ENCODE data around the gene CSF3R. TPM values are rescaled to one million over a fixed set of nuclear protein-coding genes. Genes with fewer than 3 reads are reported as not detected.
"Not testable (repeated sequence)": the region's sequence is repeated elsewhere in the genome, so short reads cannot be mapped to it uniquely, and the experiment has no call there.

CSF3R gene
- total RNA-seq, 1 donor from 2014 or later = 0.54 TPM

- intact Hi-C loops (cut with micrococcal nuclease) = no loop called here
- no peaks in the 10 kb centered on the region for H3K36me3 Mint-ChIP-seq (ENCODE audit: low read depth)
- no peak overlapping the region for H3K27ac Mint-ChIP-seq
- no peak overlapping the region for H3K4me3 Mint-ChIP-seq
- H3K9me3 Mint-ChIP-seq = no peaks in the 10 kb centered on the region
- H3K4me1 Mint-ChIP-seq (ENCODE audit: low read depth) = peaks cover 8% of the 10 kb centered on the region
- H3K27me3 Mint-ChIP-seq (ENCODE audit: insufficient read depth) = peaks cover 9% of the 10 kb centered on the region
- no peak for DNase-seq (ENCODE audit: low spot score)
Observed at GRCh38 chr1:36486439-36487335, 4.0 kb upstream of the CSF3R start.

GRCh38 chr1:36486093-36486438, 3.4 kb upstream of the CSF3R start:
- DNase-seq (ENCODE audit: low spot score) = no peak
- peaks cover 9% of the 10 kb centered on the region for H3K27me3 Mint-ChIP-seq (ENCODE audit: insufficient read depth)
- H3K27ac Mint-ChIP-seq = no peak overlapping the region
- H3K9me3 Mint-ChIP-seq = no peaks in the 10 kb centered on the region
- no peak overlapping the region for H3K4me3 Mint-ChIP-seq
- H3K4me1 Mint-ChIP-seq (ENCODE audit: low read depth) = peaks cover 10% of the 10 kb centered on the region
- intact Hi-C loops (cut with micrococcal nuclease) = no loop called here
- no peaks in the 10 kb centered on the region for H3K36me3 Mint-ChIP-seq (ENCODE audit: low read depth)

GRCh38 chr1:36484099-36484498, 1.4 kb upstream of the CSF3R start:
- DNase-seq (ENCODE audit: low spot score) = no peak
- Mint-ChIP-seq H3K27me3 (ENCODE audit: insufficient read depth) (peaks cover 7% of the 10 kb centered on the region), H3K4me3 (no peak overlapping the region), H3K27ac (no peak overlapping the region), H3K36me3 (ENCODE audit: low read depth) (no peaks in the 10 kb centered on the region), H3K4me1 (ENCODE audit: low read depth) (peaks cover 21% of the 10 kb centered on the region), H3K9me3 (no peaks in the 10 kb centered on the region)
- intact Hi-C loops (cut with micrococcal nuclease) = no loop called here

GRCh38 chr1:36481771-36482723, 666 bp downstream of the CSF3R start:
- H3K4me3 Mint-ChIP-seq = peak overlapping the region; percentile 65

GRCh38 chr1:36481091-36481490, 1.6 kb downstream of the CSF3R start:
- Mint-ChIP-seq H3K36me3 (ENCODE audit: low read depth) (no peaks in the 10 kb centered on the region), H3K4me3 (no peak overlapping the region), H3K9me3 (no peaks in the 10 kb centered on the region), H3K27ac (no peak overlapping the region), H3K4me1 (ENCODE audit: low read depth) (peaks cover 21% of the 10 kb centered on the region), H3K27me3 (ENCODE audit: insufficient read depth) (peaks cover 2% of the 10 kb centered on the region)
- intact Hi-C loops (cut with micrococcal nuclease) = no loop called here
- DNase-seq (ENCODE audit: low spot score) = no peak

More at GRCh38 chr1:36481771-36482723, 666 bp downstream of the CSF3R start:
- intact Hi-C loops (cut with micrococcal nuclease) = no loop called here
- DNase-seq (ENCODE audit: low spot score) = no peak
- H3K9me3 Mint-ChIP-seq = no peaks in the 10 kb centered on the region
- H3K4me1 Mint-ChIP-seq (ENCODE audit: low read depth) = peaks cover 21% of the 10 kb centered on the region
- H3K36me3 Mint-ChIP-seq (ENCODE audit: low read depth) = no peaks in the 10 kb centered on the region
- H3K27me3 Mint-ChIP-seq (ENCODE audit: insufficient read depth) = peaks cover 2% of the 10 kb centered on the region
- peak overlapping the region; percentile 83 for H3K27ac Mint-ChIP-seq

GRCh38 chr1:36480161-36480560, 2.6 kb downstream of the CSF3R start:
- no peak for DNase-seq (ENCODE audit: low spot score)
- Mint-ChIP-seq H3K36me3 (ENCODE audit: low read depth) (no peaks in the 10 kb centered on the region), H3K4me1 (ENCODE audit: low read depth) (peaks cover 21% of the 10 kb centered on the region), H3K9me3 (no peaks in the 10 kb centered on the region), H3K4me3 (no peak overlapping the region), H3K27me3 (ENCODE audit: insufficient read depth) (no peaks in the 10 kb centered on the region), H3K27ac (no peak overlapping the region)
- intact Hi-C loops (cut with micrococcal nuclease) = no loop called here

- Mint-ChIP-seq H3K9me3 (no peaks in the 10 kb centered on the region), H3K27me3 (ENCODE audit: insufficient read depth) (no peaks in the 10 kb centered on the region), H3K36me3 (ENCODE audit: low read depth) (no peaks in the 10 kb centered on the region), H3K4me1 (ENCODE audit: low read depth) (peaks cover 24% of the 10 kb centered on the region), H3K27ac (no peak overlapping the region), H3K4me3 (no peak overlapping the region)
- no peak for DNase-seq (ENCODE audit: low spot score)
- intact Hi-C loops (cut with micrococcal nuclease) = no loop called here
Observed at GRCh38 chr1:36479505-36480051, 3.1 kb downstream of the CSF3R start.

- intact Hi-C loops (cut with micrococcal nuclease); H3K27me3 Mint-ChIP-seq (ENCODE audit: insufficient read depth); H3K9me3 Mint-ChIP-seq; DNase-seq (ENCODE audit: low spot score); H3K36me3 Mint-ChIP-seq (ENCODE audit: low read depth); H3K4me3 Mint-ChIP-seq; H3K27ac Mint-ChIP-seq: not testable (repeated sequence)
- peaks cover 32% of the 10 kb centered on the region for H3K4me1 Mint-ChIP-seq (ENCODE audit: low read depth)
Observed at GRCh38 chr1:36477615-36478014, 5.1 kb downstream of the CSF3R start.

GRCh38 chr1:36476945-36477344, 5.8 kb downstream of the CSF3R start:
- Mint-ChIP-seq H3K36me3 (ENCODE audit: low read depth) (no peaks in the 10 kb centered on the region), H3K4me3 (no peak overlapping the region), H3K27ac (no peak overlapping the region), H3K9me3 (no peaks in the 10 kb centered on the region), H3K4me1 (ENCODE audit: low read depth) (peaks cover 26% of the 10 kb centered on the region), H3K27me3 (ENCODE audit: insufficient read depth) (no peaks in the 10 kb centered on the region)
- intact Hi-C loops (cut with micrococcal nuclease) = no loop called here
- no peak for DNase-seq (ENCODE audit: low spot score)

- Mint-ChIP-seq H3K36me3 (ENCODE audit: low read depth) (no peaks in the 10 kb centered on the region), H3K4me1 (ENCODE audit: low read depth) (peaks cover 21% of the 10 kb centered on the region), H3K9me3 (no peaks in the 10 kb centered on the region), H3K4me3 (no peak overlapping the region), H3K27ac (peak overlapping the region; percentile 21), H3K27me3 (ENCODE audit: insufficient read depth) (no peaks in the 10 kb centered on the region)
- intact Hi-C loops (cut with micrococcal nuclease) = no loop called here
- DNase-seq (ENCODE audit: low spot score) = no peak
Observed at GRCh38 chr1:36475910-36476604, 6.7 kb downstream of the CSF3R start.

GRCh38 chr1:36475341-36475740, 7.4 kb downstream of the CSF3R start:
- H3K9me3 Mint-ChIP-seq = no peaks in the 10 kb centered on the region
- no peaks in the 10 kb centered on the region for H3K27me3 Mint-ChIP-seq (ENCODE audit: insufficient read depth)
- H3K4me1 Mint-ChIP-seq (ENCODE audit: low read depth) = peaks cover 21% of the 10 kb centered on the region
- no peak for DNase-seq (ENCODE audit: low spot score)
- H3K36me3 Mint-ChIP-seq (ENCODE audit: low read depth) = no peaks in the 10 kb centered on the region
- no peak overlapping the region for H3K4me3 Mint-ChIP-seq
- intact Hi-C loops (cut with micrococcal nuclease) = no loop called here
- no peak overlapping the region for H3K27ac Mint-ChIP-seq

- no peak overlapping the region for H3K27ac Mint-ChIP-seq
- no peaks in the 10 kb centered on the region for H3K27me3 Mint-ChIP-seq (ENCODE audit: insufficient read depth)
- no peak overlapping the region for H3K4me3 Mint-ChIP-seq
- peaks cover 11% of the 10 kb centered on the region for H3K4me1 Mint-ChIP-seq (ENCODE audit: low read depth)
- no peaks in the 10 kb centered on the region for H3K36me3 Mint-ChIP-seq (ENCODE audit: low read depth)
- DNase-seq (ENCODE audit: low spot score) = no peak
- intact Hi-C loops (cut with micrococcal nuclease) = no loop called here
- H3K9me3 Mint-ChIP-seq = no peaks in the 10 kb centered on the region
Observed at GRCh38 chr1:36472656-36473055, 10.1 kb downstream of the CSF3R start.

Measured in activated T-helper 1 cell treated with anti-CD3 and anti-CD28 coated beads, Interleukin-12 subunit alpha, Interleukin-12 subunit beta, Interleukin-2, Interleukin-4 antibody, amounts not matched to agents 30 ng/mL and 10 ng/mL and 1 ng/mL, durations not matched to agents 14 hours and 24 hours and 36 hours (primary cell).